ENCODE data around the gene CNTN4.

DNA sequence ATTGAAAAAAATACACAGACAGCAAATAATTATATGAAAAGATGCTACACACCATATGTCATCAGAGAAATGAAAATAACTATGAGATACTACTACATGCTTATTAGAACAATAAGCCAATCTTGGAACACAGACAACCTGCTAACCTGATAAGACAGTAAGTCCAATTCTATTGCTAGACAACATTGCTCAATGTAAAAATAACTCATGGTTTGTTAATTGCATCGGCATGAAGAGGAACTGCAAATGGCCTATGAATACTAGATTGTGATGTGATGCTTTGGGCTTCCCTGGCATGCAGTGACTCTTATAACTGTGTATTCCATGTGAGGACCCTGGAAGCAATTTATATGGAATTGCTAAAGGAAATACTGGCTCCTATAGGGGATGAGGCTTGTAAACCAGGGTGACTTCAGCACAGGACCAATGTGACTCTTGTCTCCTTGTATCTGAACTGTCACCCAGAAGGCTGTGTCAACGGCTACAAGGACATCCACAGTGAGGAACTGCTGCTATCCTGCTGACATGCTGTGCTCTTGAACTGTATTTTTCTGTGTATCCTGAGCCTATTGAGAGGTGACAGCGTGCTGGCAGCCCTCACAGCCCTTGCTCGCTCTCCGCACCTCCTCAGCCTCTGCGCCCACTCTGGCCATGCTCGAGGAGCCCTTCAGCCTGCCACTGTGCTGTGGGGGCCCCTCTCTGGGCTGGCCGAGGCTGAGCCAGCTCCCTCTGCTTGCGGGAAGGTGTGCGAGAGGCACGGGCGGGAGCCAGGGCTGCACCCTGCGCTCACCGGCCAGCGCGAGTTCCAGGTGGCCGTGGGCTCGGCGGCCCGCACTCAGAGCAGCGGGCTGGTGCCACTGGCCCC lies 385.7 kb downstream of the CNTN4 start:
- TF ChIP-seq, protein P1, sequence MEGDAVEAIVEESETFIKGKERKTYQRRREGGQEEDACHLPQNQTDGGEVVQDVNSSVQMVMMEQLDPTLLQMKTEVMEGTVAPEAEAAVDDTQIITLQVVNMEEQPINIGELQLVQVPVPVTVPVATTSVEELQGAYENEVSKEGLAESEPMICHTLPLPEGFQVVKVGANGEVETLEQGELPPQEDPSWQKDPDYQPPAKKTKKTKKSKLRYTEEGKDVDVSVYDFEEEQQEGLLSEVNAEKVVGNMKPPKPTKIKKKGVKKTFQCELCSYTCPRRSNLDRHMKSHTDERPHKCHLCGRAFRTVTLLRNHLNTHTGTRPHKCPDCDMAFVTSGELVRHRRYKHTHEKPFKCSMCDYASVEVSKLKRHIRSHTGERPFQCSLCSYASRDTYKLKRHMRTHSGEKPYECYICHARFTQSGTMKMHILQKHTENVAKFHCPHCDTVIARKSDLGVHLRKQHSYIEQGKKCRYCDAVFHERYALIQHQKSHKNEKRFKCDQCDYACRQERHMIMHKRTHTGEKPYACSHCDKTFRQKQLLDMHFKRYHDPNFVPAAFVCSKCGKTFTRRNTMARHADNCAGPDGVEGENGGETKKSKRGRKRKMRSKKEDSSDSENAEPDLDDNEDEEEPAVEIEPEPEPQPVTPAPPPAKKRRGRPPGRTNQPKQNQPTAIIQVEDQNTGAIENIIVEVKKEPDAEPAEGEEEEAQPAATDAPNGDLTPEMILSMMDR (IDR thresholded peaks at IDR 0.05) = no peak
- TF ChIP-seq POLR2A (IDR thresholded peaks at IDR 0.05) = no peak
